ENCODE measurements around the gene SRSF8. TPM values are rescaled to one million over a fixed set of nuclear protein-coding genes. Genes with fewer than 3 reads are reported as not detected.

Gene SRSF8
- total RNA-seq, 4 donors from 2014 or later: 41.4 to 79.8 (median 49.1) TPM

DNA sequence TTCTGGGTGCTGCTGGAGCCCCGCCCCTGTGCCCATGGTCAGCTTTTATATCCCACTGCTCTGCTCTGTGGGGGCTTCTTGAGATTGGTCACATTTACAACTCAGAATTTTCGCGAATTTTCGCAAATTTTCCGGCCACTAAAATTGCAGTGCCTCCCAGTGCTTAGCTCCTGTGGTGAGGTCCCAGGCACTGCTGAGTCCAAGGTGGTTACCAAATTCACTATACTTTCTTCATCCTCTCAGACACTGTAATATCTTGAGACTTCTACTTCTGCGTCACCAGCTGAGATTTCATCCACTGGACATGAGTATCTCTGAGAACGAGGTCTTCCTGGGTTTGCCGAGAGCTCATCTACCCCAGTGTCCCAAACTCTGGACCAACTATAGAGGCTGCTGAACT lies 8.8 kb upstream of the SRSF8 start:
- 95 to 98% methylated on average over 8 of the region's 8 CpGs for WGBS, 2 donors
- H3K36me3 ChIP-seq: no peaks in the 10 kb centered on the region
- H3K27ac ChIP-seq: no peak overlapping the region
- no peak overlapping the region for H3K4me3 ChIP-seq
- TF ChIP-seq, protein P1, sequence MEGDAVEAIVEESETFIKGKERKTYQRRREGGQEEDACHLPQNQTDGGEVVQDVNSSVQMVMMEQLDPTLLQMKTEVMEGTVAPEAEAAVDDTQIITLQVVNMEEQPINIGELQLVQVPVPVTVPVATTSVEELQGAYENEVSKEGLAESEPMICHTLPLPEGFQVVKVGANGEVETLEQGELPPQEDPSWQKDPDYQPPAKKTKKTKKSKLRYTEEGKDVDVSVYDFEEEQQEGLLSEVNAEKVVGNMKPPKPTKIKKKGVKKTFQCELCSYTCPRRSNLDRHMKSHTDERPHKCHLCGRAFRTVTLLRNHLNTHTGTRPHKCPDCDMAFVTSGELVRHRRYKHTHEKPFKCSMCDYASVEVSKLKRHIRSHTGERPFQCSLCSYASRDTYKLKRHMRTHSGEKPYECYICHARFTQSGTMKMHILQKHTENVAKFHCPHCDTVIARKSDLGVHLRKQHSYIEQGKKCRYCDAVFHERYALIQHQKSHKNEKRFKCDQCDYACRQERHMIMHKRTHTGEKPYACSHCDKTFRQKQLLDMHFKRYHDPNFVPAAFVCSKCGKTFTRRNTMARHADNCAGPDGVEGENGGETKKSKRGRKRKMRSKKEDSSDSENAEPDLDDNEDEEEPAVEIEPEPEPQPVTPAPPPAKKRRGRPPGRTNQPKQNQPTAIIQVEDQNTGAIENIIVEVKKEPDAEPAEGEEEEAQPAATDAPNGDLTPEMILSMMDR (IDR thresholded peaks at IDR 0.05): no peak
- no peak for TF ChIP-seq POLR2A (IDR thresholded peaks at IDR 0.05)
- no peak for TF ChIP-seq EP300 (IDR thresholded peaks at IDR 0.05)
- H3K9me3 ChIP-seq: no peaks in the 10 kb centered on the region
- no peak for DNase-seq (ENCODE audit: low spot score in 2 of 2)
- H3K4me1 ChIP-seq: no peaks in the 10 kb centered on the region
- peaks cover 0 to 4% of the 10 kb centered on the region in 2 donors for H3K27me3 ChIP-seq

DNA sequence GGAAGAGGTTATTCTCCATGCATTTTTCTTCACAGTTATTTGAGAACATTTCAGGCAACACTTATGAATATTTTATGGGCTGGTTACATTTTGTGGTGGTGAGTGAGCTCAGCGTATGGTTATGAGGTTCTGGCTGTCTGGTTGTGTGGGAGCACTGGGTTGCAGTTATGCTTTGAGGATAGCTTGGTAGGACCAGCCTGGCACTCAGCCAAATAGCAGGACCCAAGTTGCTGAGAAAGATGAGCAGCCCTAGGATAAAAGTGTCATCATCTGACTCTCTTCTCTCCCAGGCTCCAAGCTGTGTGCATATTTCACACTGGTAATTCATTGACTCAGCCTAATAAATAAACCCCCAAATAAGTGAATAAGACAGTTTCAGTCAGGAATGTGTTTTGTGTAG lies 8.1 kb upstream of the SRSF8 start:
- TF ChIP-seq, protein P1 (IDR thresholded peaks at IDR 0.05): no peak
- Histone ChIP-seq H3K9me3 (no peaks in the 10 kb centered on the region), H3K27me3 (peaks cover 0 to 4% of the 10 kb centered on the region in 2 donors), H3K27ac (no peak overlapping the region), H3K36me3 (no peaks in the 10 kb centered on the region), H3K4me1 (no peaks in the 10 kb centered on the region), H3K4me3 (no peak overlapping the region)
- DNase-seq (ENCODE audit: low spot score in 2 of 2): no peak
- 69 to 70% methylated on average over 1 of the region's 1 CpG for WGBS, 2 donors

DNA sequence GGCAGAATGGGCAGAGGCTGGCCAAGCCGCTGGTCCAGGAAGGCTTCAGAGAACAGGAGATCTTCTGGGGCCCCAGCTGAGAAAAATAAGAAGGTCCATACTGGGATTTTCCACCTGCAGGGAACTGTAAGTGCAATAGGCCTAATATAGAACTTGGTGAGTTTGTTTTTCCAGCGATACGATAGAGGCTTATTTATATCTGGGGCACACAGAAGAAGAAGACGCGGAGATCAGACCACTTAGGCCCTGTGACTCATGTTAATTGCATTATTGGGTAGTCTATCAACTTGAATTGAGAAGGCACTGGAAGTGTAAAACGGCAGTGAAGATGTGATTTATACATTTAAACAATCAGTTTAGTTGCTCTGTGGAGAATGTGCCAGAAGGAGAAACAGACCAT lies 7.7 kb upstream of the SRSF8 start:
- H3K9me3 ChIP-seq: no peaks in the 10 kb centered on the region
- no peak for TF ChIP-seq POLR2A (IDR thresholded peaks at IDR 0.05)
- TF ChIP-seq EP300 (IDR thresholded peaks at IDR 0.05): no peak
- no peak overlapping the region for H3K4me3 ChIP-seq
- no peak overlapping the region for H3K27ac ChIP-seq
- no peak for DNase-seq (ENCODE audit: low spot score in 2 of 2)
- H3K36me3 ChIP-seq: no peaks in the 10 kb centered on the region
- no peaks in the 10 kb centered on the region for H3K4me1 ChIP-seq
- peaks cover 0 to under 1% of the 10 kb centered on the region in 2 donors for H3K27me3 ChIP-seq
- WGBS, 2 donors: 77 to 84% methylated on average over 6 of the region's 6 CpGs

DNA sequence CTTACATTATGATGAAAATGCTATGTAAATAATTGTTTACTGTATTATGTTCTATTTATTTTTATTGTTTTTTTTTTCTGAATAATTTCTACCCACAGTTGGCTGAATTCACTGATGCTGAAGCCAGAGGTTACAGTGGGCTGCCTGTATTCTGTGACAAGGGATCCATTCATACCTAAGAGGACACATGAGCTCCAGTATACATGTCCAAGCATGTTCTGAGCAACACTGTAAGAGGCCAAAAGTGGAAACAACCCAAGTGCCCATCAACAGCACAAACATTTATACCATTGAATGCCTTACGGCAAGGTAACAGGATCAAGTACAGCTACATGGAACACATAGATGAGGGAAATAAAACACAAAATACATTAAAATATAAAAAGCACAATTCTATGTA lies 1.4 kb upstream of the SRSF8 start:
- H3K4me1 ChIP-seq: peaks cover 0 to 29% (median 8%) of the 10 kb centered on the region in 4 donors
- H3K36me3 ChIP-seq: no peaks in the 10 kb centered on the region
- TF ChIP-seq POLR2A (IDR thresholded peaks at IDR 0.05) (no peak), EP300 (IDR thresholded peaks at IDR 0.05) (no peak)
- TF ChIP-seq, protein P1 (IDR thresholded peaks at IDR 0.05): no peak
- no peak overlapping the region for H3K4me3 ChIP-seq
- H3K27me3 ChIP-seq: no peaks in the 10 kb centered on the region
- 80 to 90% methylated on average over 1 of the region's 1 CpG for WGBS, 2 donors
- no peak overlapping the region for H3K27ac ChIP-seq
- H3K9me3 ChIP-seq: no peaks in the 10 kb centered on the region
- DNase-seq (ENCODE audit: low spot score in 2 of 2): no peak

DNA sequence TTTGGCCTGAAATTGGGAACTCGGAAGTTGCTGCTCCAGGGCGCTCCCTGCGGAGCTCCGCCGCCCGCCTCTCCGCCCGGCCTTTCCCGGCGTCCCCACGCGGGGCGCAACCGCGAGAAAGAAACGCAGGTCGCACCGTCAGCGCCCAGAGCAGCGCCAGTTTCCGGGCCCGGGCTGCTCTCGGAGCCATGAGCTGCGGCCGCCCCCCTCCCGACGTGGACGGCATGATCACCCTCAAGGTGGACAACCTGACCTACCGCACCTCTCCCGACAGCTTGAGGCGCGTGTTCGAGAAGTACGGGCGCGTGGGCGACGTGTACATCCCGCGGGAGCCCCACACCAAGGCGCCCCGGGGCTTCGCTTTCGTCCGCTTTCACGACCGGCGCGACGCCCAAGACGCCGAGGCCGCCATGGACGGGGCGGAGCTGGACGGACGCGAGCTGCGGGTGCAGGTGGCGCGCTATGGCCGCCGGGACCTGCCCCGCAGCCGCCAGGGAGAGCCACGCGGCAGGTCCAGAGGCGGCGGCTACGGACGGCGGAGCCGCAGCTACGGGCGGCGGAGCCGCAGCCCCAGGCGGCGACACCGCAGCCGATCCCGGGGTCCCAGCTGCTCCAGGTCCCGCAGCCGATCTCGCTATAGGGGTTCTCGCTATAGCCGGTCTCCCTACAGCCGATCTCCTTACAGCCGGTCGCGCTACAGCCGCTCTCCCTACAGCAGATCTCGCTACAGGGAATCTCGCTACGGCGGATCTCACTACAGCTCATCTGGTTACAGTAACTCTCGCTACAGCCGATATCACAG lies 521 bp downstream of the SRSF8 start:
- Histone ChIP-seq H3K9me3 (no peaks in the 10 kb centered on the region), H3K27me3 (no peaks in the 10 kb centered on the region), H3K4me3 (peak overlapping the region; percentile 63 to 93 (median 82)), H3K36me3 (no peaks in the 10 kb centered on the region), H3K27ac (peak overlapping the region; percentile 94 to 99 (median 96)), H3K4me1 (peaks cover 0 to 39% (median 8%) of the 10 kb centered on the region in 4 donors)
- TF ChIP-seq POLR2A (IDR thresholded peaks at IDR 0.05) (peak in 1 of 2 donors; percentile 61), EP300 (IDR thresholded peaks at IDR 0.05) (peak in 1 of 2 donors; percentile 85)
- TF ChIP-seq, protein P1 (IDR thresholded peaks at IDR 0.05): peak; percentile 63 to 85 (median 66)
- DNase-seq (ENCODE audit: low spot score in 2 of 2): peak; percentile 67 to 73
- 0 to 1% methylated on average over 35 to 55 of the region's 98 CpGs for WGBS, 2 donors
